ENCODE data around the gene LRRN1. TPM values are rescaled to one million over a fixed set of nuclear protein-coding genes. Genes with fewer than 3 reads are reported as not detected.

Gene LRRN1
- polyA plus RNA-seq, 1 donor from 2014 or later = 2.6 TPM

DNA sequence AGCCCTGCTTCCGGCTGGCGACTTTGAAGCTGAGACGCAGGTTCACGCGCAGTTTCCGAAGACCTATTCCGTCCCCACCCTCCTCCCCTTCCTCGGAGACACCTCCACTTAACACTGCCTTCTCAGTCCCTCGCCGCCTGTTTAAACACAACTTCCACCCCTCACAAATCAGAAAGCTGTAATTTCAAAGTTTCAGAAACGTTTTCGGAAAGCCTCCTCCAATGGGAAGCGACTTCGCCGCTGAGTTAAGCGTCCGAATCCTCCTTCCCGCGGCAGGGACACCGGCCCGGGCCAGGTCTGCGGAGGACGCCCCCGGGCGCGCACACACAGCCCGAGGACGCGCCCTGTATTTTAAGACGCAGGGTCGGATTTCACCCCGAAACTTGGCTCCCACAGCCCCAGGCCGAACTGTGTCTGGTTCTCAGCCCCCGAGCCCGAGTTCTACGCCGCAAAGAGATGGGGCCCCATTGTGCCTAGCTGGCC, 559 bp upstream of the LRRN1 start:
- Mint-ChIP-seq H3K4me3 (peak overlapping the region; percentile 91 to 98 (median 97)), H3K9me3 (peaks cover 0 to 5% (median 3%) of the 10 kb centered on the region in 3 donors), H3K4me1 (peaks cover 7 to 18% (median 10%) of the 10 kb centered on the region in 3 donors), H3K27ac (peak overlapping the region; percentile 86 to 92 (median 90)), H3K36me3 (peaks cover 2% of the 10 kb centered on the region), H3K27me3 (peaks cover 19% of the 10 kb centered on the region)

DNA sequence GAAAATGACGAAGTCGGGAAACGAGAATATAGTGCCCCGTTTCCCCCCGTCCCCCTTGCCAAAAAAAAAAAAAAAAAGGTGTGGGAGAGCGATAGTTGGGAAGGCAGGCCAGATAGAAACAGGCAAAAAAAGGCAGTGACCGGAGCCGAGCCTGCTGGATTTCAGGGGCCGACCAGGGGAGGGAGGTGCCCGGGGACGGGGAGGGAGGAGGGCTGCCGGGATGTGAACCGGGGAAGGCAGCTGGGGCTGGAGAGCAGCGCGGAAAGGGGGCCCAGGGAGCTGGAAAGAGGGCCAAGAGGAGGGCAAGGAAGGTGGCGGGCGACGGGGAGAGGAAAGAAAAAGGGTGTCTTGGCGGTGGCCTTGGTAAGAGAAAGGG, 837 bp downstream of the LRRN1 start:
- Mint-ChIP-seq H3K27me3 (peaks cover 19% of the 10 kb centered on the region), H3K27ac (peak overlapping the region in 1 of 3 donors; percentile 36), H3K9me3 (peaks cover 0 to 5% (median 0%) of the 10 kb centered on the region in 3 donors)

DNA sequence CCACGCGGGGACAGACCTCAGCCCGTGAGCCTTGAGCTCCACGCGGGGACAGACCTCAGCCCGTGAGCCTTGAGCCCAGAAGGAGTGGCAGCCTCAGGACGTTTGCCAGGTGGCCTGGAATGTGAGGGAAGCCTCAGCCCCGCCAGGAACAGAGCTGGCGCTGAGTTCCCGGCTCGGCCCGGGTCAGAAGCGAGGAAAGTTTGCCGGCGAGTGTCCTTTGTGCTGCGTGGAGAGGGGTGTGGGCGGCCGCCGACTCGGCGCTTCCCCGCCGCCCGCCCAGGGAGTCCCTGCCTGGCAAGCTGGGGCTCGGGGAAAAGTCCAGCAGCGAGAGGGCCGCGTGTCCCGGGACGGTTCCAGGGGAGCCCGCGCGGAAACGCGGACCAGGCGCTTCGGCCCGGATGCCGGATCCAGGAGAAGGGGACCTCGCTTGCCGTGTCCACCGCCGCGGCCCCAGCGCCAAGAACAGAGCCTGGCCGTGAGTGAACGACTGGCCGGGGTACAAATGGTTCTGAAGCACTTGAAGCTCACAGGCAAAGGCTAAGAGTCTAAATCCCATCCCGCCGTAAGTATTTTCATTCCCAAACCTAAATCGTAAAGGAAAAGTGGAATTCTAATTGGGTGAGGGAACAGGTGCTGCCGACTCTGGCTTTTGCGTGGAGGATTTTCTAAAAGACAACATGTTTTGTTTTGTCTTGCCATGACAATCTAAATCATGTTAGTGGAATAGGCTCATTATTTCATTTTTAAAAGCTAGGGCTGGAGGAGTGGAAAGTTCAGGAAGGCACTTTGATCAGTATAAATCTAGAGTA, 1.7 kb downstream of the LRRN1 start:
- H3K36me3 Mint-ChIP-seq = no peaks in the 10 kb centered on the region
- peaks cover 19% of the 10 kb centered on the region for H3K27me3 Mint-ChIP-seq
- H3K9me3 Mint-ChIP-seq = no peaks in the 10 kb centered on the region
- peak overlapping the region in 1 of 3 donors; percentile 19 for H3K27ac Mint-ChIP-seq
- H3K4me3 Mint-ChIP-seq = peak overlapping the region; percentile 73 to 98 (median 94)
- H3K4me1 Mint-ChIP-seq = peaks cover 7 to 18% (median 10%) of the 10 kb centered on the region in 3 donors

More for the DNA sequence above, 837 bp downstream of the LRRN1 start:
- no peaks in the 10 kb centered on the region for H3K36me3 Mint-ChIP-seq
- H3K4me1 Mint-ChIP-seq = peaks cover 7 to 18% (median 10%) of the 10 kb centered on the region in 3 donors
- peak overlapping the region; percentile 91 to 98 (median 94) for H3K4me3 Mint-ChIP-seq

DNA sequence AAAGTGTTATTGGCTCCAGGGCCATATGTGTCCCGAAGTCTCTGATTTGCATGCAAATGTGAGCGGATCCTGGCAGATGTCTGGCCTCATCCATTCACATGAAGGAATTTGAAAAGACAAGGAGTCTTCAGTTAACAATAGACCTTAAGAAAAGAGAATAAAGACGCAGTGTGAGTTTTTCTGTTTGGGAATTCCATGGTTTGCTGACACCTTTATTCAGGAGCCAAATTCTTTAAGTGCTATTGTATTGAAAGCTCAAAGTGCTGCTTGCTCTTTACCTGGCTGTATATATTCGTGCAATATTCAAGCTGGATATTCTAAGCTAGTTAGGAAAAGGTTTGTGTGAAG, 2.2 kb downstream of the LRRN1 start:
- Mint-ChIP-seq H3K4me1 (peaks cover 7 to 18% (median 10%) of the 10 kb centered on the region in 3 donors), H3K4me3 (peak overlapping the region; percentile 56 to 87 (median 65)), H3K27me3 (peaks cover 19% of the 10 kb centered on the region), H3K9me3 (no peaks in the 10 kb centered on the region), H3K27ac (peak overlapping the region in 1 of 3 donors; percentile 19), H3K36me3 (no peaks in the 10 kb centered on the region)

DNA sequence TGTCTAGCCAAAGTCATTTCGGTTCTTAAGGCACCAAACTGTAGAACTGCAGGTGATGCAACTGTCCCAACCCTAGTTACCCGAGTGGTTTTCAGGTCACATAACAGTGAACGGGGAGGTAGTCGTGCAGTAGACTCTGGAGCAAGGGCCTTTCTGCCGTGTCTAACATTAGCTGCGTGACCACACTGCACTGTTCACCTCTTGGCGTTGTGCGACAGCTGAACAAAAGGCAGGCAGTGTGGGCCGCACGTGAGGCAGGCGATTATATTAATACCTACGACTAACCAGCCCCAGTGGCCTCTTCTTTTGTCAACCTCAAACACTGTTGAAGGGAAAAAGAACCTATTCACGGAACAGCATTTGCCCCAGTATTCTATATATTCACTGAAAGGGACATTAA, 2.8 kb downstream of the LRRN1 start:
- no peak overlapping the region for H3K27ac Mint-ChIP-seq
- no peaks in the 10 kb centered on the region for H3K9me3 Mint-ChIP-seq
- peaks cover 16% of the 10 kb centered on the region for H3K27me3 Mint-ChIP-seq
- no peaks in the 10 kb centered on the region for H3K36me3 Mint-ChIP-seq
- peaks cover 7 to 18% (median 10%) of the 10 kb centered on the region in 3 donors for H3K4me1 Mint-ChIP-seq
- peak overlapping the region in 1 of 4 donors; percentile 56 for H3K4me3 Mint-ChIP-seq

DNA sequence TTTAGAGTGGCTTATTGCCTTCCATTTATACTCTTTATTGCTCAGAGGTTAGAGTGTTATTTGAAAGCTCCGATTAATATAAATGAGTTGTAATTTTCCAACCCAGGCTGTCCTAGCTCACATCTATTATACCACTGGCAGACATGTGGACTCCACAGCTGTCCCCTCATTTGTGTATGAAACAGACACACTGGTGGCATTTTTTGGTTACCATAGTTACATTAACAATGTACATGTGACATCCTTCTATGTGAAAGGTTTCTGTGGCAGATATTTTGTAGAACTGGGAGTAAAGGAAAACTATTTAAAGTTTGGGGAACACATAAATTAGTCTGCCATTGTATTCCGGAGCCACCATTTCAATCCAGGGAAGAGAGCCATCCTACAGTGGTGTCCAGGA, 5.3 kb downstream of the LRRN1 start:
- Mint-ChIP-seq H3K4me1 (peaks cover 0 to 8% (median 4%) of the 10 kb centered on the region in 3 donors), H3K4me3 (no peak overlapping the region), H3K27ac (no peak overlapping the region), H3K36me3 (peaks cover 3% of the 10 kb centered on the region), H3K9me3 (no peaks in the 10 kb centered on the region), H3K27me3 (peaks cover 8% of the 10 kb centered on the region)

DNA sequence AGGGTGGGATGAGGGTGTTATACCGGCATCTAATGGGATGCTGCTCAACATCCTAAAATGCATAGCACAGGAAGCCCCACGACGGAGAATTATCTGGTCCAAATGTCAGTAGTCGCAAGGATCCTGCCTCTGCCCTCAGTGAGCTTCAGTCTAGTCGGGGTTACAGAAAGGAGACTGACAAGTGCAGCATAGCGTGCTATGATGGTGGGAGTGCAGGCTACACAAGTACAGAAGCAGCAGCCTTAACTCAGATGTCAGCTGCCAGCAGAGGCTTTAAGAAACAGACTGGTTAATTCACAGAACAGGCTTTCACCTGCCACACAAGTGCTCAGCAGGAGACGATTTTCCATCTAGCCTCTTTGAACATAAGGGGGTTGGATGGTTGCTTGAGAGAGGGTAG, 6.9 kb downstream of the LRRN1 start:
- H3K4me1 Mint-ChIP-seq = peaks cover 0 to 7% (median 0%) of the 10 kb centered on the region in 3 donors
- H3K27me3 Mint-ChIP-seq = peaks cover 8% of the 10 kb centered on the region
- peaks cover 3% of the 10 kb centered on the region for H3K36me3 Mint-ChIP-seq
- H3K9me3 Mint-ChIP-seq = no peaks in the 10 kb centered on the region
- no peak overlapping the region for H3K27ac Mint-ChIP-seq
- H3K4me3 Mint-ChIP-seq = no peak overlapping the region

DNA sequence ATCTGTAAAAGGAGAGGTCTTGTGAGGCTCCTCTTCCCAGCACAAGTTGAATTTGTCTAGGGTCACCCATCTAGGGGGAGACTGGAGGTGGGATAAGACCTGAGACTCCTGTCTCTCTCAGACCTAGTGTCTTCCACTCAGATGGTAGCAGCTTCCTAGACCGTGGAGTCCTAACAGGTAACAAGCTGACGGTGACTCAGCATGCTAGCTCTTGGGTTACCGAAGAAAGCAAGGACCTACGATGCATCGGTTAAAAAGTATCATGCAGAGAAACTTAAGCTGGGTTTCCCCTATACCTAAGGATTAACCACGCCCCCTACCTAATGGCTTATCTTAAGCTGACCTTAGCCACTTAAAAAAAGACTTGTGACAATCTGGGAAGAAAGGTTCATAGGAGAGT, 7.6 kb downstream of the LRRN1 start:
- Mint-ChIP-seq H3K4me3 (no peak overlapping the region), H3K36me3 (peaks cover 3% of the 10 kb centered on the region), H3K9me3 (no peaks in the 10 kb centered on the region), H3K27me3 (peaks cover 1% of the 10 kb centered on the region), H3K4me1 (peaks cover 0 to 3% (median 0%) of the 10 kb centered on the region in 3 donors), H3K27ac (no peak overlapping the region)

DNA sequence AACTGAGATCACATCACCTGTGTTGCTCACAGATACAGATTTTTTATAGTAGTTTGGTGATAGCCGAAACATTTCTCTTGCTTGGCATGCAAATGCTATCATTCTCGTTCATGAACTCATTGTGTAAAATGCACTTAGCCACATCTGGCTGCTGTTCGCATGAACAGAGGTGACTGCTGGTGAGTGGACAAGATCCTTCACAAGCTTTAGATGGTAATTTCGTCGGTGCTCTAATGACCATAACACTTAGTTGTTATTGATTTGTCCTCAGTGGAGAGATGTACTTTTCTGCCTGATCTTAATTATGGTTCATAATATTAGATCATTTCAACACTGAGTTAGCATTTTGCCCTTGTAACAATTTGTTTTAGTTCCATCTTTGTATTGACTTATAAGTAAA, 13.8 kb downstream of the LRRN1 start:
- Mint-ChIP-seq H3K36me3 (peaks cover 9% of the 10 kb centered on the region), H3K9me3 (no peaks in the 10 kb centered on the region), H3K27ac (peak overlapping the region in 1 of 3 donors; percentile 86), H3K4me1 (peaks cover 0 to 2% (median 0%) of the 10 kb centered on the region in 3 donors), H3K4me3 (no peak overlapping the region), H3K27me3 (no peaks in the 10 kb centered on the region)

DNA sequence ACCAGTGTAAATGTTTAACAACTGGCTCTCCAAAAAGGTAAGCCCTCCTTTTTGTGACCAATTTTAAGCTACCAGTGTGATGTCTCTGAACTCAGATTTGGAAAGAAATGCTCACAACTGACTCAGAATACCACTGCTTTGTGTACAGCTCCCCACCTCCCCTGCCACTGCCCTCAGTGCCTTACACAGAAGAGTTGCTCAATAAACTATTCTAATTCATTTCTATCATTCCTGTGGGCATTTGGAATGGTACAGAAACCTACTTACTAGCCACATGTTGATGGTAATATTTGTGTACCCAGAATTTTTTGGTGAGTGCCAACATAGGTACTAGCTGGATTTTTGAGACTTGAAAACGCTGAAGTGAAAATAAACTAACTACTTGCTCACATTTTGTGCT, 16.0 kb downstream of the LRRN1 start:
- Mint-ChIP-seq H3K27me3 (no peaks in the 10 kb centered on the region), H3K36me3 (peaks cover 9% of the 10 kb centered on the region), H3K27ac (no peak overlapping the region), H3K4me1 (peaks cover 0 to 2% (median 0%) of the 10 kb centered on the region in 3 donors), H3K9me3 (no peaks in the 10 kb centered on the region), H3K4me3 (no peak overlapping the region)

DNA sequence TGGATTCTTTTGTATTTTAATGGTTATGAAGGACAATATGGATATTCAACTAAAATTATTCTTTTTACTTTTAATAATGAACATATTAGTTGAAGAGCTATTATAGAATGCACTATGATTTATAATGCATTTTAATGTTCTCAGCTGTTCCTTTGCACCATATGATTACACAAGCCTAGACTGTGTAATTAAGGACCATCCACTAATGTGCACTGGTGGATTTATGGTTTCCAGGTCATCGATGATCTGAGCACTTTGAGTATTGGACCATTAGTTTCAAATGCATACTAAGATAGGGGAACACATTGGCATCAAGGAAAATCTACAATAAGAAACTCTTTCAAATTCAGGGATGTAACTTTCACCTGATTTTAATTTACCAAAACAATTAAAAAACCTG, 16.8 kb downstream of the LRRN1 start:
- Mint-ChIP-seq H3K27me3 (no peaks in the 10 kb centered on the region), H3K4me1 (peaks cover 0 to 2% (median 0%) of the 10 kb centered on the region in 3 donors), H3K27ac (no peak overlapping the region), H3K36me3 (peaks cover 9% of the 10 kb centered on the region), H3K9me3 (no peaks in the 10 kb centered on the region), H3K4me3 (no peak overlapping the region)

DNA sequence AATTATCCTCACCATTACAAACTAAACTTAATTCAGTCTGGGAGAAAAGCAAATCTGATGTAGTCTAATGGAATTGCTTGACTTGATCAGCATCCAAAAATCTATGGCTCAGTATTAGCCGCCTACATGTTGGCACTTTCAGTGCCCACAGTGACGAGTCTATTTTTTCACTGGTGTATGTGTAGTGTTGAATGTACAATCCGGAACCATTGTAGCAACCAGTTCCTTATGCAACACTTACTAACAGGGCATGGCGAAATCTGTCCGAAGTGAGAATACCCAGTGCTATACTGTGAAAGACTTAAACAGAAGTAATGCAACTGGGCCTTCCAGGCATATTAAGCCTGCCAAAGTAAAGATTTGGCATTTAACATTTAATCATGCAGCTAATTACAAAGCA, 18.6 kb downstream of the LRRN1 start:
- Mint-ChIP-seq H3K27me3 (no peaks in the 10 kb centered on the region), H3K27ac (no peak overlapping the region), H3K36me3 (peaks cover 9% of the 10 kb centered on the region), H3K4me3 (no peak overlapping the region), H3K9me3 (no peaks in the 10 kb centered on the region), H3K4me1 (no peaks in the 10 kb centered on the region)

DNA sequence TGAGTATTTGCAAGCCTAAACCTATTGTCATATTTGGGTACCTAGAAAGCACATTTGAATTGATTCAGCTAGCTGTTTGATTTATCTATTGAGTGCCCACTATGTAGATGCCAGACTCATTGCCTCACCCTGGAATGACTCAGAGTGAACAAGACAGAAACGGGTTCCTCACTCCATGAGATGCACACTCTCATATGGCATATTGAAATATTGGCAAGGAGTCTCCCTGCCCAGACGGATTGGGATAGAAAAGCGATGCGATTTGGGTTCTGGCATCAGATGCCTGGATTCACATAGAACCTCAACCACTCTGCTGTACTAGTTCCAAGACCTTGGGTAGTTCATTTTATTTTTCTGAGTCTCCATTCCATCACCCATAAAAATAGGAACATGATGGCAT, 22.5 kb downstream of the LRRN1 start:
- Mint-ChIP-seq H3K9me3 (no peaks in the 10 kb centered on the region), H3K27me3 (no peaks in the 10 kb centered on the region), H3K27ac (no peak overlapping the region), H3K36me3 (peaks cover 2% of the 10 kb centered on the region), H3K4me1 (peaks cover 0 to 1% (median 0%) of the 10 kb centered on the region in 3 donors), H3K4me3 (no peak overlapping the region)

DNA sequence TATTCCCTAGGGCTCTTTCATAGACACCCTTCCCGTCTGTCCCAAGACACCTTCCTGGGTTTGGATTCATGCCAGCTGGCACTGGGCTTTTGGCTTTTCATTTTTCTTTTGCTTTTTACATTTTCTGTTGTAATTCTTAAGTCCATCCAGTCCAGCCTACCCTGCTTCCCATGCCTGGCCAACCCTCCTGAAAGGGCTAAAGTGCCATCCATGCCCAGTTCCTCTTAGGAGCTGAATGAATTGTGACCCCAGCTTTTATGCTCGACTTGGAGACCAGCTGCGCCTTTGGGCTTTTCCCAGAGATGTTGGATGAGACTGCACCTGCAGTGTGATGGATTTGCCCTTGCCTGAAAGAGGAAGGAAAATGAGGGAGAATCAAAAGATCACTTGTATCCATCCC, 25.8 kb downstream of the LRRN1 start:
- Mint-ChIP-seq H3K4me3 (no peak overlapping the region), H3K36me3 (peaks cover 2% of the 10 kb centered on the region), H3K27ac (no peak overlapping the region), H3K9me3 (no peaks in the 10 kb centered on the region), H3K4me1 (peaks cover 0 to 1% (median 0%) of the 10 kb centered on the region in 3 donors), H3K27me3 (no peaks in the 10 kb centered on the region)

DNA sequence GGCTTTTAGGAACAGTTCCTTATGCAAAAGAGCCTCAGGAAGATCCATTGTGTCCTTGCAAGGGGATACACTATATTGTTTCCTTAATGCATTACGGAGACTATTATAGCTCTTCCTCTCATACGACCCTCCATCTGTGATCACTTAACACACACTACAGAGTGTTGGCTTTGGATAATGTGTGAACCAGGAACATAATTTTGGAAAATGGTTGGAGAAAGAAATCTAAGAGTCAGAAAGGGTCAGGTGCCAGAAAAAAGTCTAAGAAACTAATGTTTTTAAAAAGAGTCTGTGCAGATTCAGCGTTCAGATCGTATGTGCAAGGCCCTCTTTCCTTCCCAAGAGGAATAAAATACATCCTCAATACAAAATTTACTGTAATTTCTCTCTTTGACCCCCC, 27.3 kb downstream of the LRRN1 start:
- peaks cover 2% of the 10 kb centered on the region for H3K36me3 Mint-ChIP-seq
- no peak overlapping the region for H3K27ac Mint-ChIP-seq
- H3K27me3 Mint-ChIP-seq = no peaks in the 10 kb centered on the region

DNA sequence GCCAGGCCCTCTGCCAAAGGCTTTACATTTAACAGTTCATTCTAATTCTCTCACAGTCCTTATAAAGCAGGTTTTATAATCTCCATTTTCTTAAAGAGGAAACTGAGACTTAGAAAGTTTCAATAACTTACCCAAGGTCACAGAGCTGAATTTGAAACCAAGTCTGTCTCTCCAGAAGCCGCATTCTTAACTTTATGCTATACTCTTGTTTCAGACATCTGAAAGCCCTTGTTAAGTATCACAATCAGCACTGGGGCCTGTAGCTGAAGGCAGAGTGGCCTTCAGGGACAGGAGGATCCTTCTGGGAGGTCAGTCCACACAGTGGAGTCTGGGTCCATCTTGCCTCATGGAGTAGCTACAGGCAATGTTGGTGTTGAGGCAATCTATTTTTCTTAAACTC, 27.9 kb downstream of the LRRN1 start:
- no peaks in the 10 kb centered on the region for H3K27me3 Mint-ChIP-seq
- H3K36me3 Mint-ChIP-seq = peaks cover 2% of the 10 kb centered on the region
- H3K4me1 Mint-ChIP-seq = peaks cover 0 to 1% (median 0%) of the 10 kb centered on the region in 3 donors
- H3K9me3 Mint-ChIP-seq = no peaks in the 10 kb centered on the region
- H3K27ac Mint-ChIP-seq = no peak overlapping the region
- no peak overlapping the region for H3K4me3 Mint-ChIP-seq

More for the DNA sequence above, 27.3 kb downstream of the LRRN1 start:
- Mint-ChIP-seq H3K4me3 (no peak overlapping the region), H3K9me3 (no peaks in the 10 kb centered on the region), H3K4me1 (peaks cover 0 to 1% (median 0%) of the 10 kb centered on the region in 3 donors)
